Hepatocyte (in vitro differentiated cells): ENCODE results near the gene GLYATL1B. TPM values are rescaled to one million over a fixed set of nuclear protein-coding genes. Genes with fewer than 3 reads are reported as not detected.
"Not testable (repeated sequence)": the region's sequence is repeated elsewhere in the genome, so short reads cannot be mapped to it uniquely, and the experiment has no call there.

Experiments used
- DNase-seq: peaks from one replicate; pipeline ENCODE4 v3.0.0-alpha.2; 2016; ENCODE audit warnings: low spot score
- H2AFZ ChIP-seq: fragments of 200-600 bp; sonication (generic); 2 replicates; pipeline ENCODE4 v1.6.0; 2016; ENCODE audit warnings: antibody characterized with exemption, mild to moderate bottlenecking
- H3K27ac ChIP-seq: fragments of 200-600 bp; sonication (generic); 2 replicates; pipeline ENCODE4 v1.5.1; 2016; ENCODE audit warnings: mild to moderate bottlenecking
- H3K27me3 ChIP-seq: fragments of 200-600 bp; sonication (generic); 2 replicates; pipeline ENCODE4 v1.6.1; 2016
- H3K36me3 ChIP-seq: fragments of 200-600 bp; sonication (generic); replicated peaks from 2 replicates; pipeline ENCODE4 v1.5.1; 2016; ENCODE audit warnings: low read depth; ENCODE audit not compliant: insufficient read depth
- H3K4me1 ChIP-seq: fragments of 200-600 bp; sonication (generic); 2 replicates; pipeline ENCODE4 v1.5.1; 2016; ENCODE audit warnings: mild to moderate bottlenecking, moderate library complexity; ENCODE audit not compliant: insufficient read depth
- H3K4me2 ChIP-seq: fragments of 200-600 bp; sonication (generic); 2 replicates; pipeline ENCODE4 v1.6.0; 2016
- H3K4me3 ChIP-seq: fragments of 200-600 bp; sonication (generic); 2 replicates; pipeline ENCODE4 v1.5.1; 2016; ENCODE audit warnings: mild to moderate bottlenecking
- H3K79me2 ChIP-seq: fragments of 200-600 bp; sonication (generic); 2 replicates; pipeline ENCODE4 v1.6.0; 2017; ENCODE audit warnings: mild to moderate bottlenecking
- H3K9me2 ChIP-seq: fragments of 200-600 bp; sonication (generic); replicated peaks from 2 replicates; pipeline ENCODE4 v1.6.0; 2017; ENCODE audit warnings: mild to moderate bottlenecking; ENCODE audit not compliant: insufficient read depth
- H3K9me3 ChIP-seq: fragments of 200-600 bp; sonication (generic); 2 replicates; pipeline ENCODE4 v1.5.1; 2016; ENCODE audit warnings: low read depth, mild to moderate bottlenecking
- H4K20me1 ChIP-seq: fragments of 200-600 bp; sonication (generic); 2 replicates; pipeline ENCODE4 v1.6.0; 2016; ENCODE audit warnings: mild to moderate bottlenecking; ENCODE audit not compliant: insufficient read depth, poor library complexity, severe bottlenecking
- EZH2 ChIP-seq: fragments of 200-600 bp; sonication (generic); IDR thresholded peaks from 2 replicates; pipeline ENCODE4 v1.6.1; 2016; ENCODE audit warnings: antibody characterized with exemption, mild to moderate bottlenecking, borderline replicate concordance
- EZH2phosphoT487 ChIP-seq: fragments of 200-600 bp; sonication (generic); IDR thresholded peaks from one replicate; pipeline ENCODE4 v1.6.1; 2018; ENCODE audit warnings: antibody characterized with exemption, mild to moderate bottlenecking, low read depth, moderate library complexity; ENCODE audit not compliant: unreplicated experiment, severe bottlenecking
- WGBS: methylation state at CpG from one replicate; pipeline ENCODE4 v1.1.6; 2016; ENCODE audit warnings: low lambda C conversion rate; ENCODE audit errors: missing lambda C conversion rate; 5-methylcytosine and 5-hydroxymethylcytosine counted together
- polyA plus RNA-seq: library from polyadenylated mRNA; unstranded; fragments of >200 nt; fragmentation: Nextera tagmentation; extraction: Ambion mirVana; gene quantifications from 2 replicates; pipeline ENCODE4 v1.2.1, GENCODE V29; 2016
- total RNA-seq: library from RNA; depleted of rRNA; stranded (reverse); fragments of >200 nt; gene quantifications from 2 replicates; pipeline ENCODE4 v1.2.3, GENCODE V29; 2014
- TF ChIP-seq, protein P1 (sequence below): fragments of 200-600 bp; sonication (generic); IDR thresholded peaks from 2 replicates; pipeline ENCODE4 v1.5.1; 2016; ENCODE audit warnings: antibody characterized with exemption, mild to moderate bottlenecking; ENCODE audit not compliant: poor library complexity

The GLYATL1B gene
- total and polyA plus RNA-seq, 2 experiments from 2014 or later: 0.28 TPM; not detected in 1

DNA sequence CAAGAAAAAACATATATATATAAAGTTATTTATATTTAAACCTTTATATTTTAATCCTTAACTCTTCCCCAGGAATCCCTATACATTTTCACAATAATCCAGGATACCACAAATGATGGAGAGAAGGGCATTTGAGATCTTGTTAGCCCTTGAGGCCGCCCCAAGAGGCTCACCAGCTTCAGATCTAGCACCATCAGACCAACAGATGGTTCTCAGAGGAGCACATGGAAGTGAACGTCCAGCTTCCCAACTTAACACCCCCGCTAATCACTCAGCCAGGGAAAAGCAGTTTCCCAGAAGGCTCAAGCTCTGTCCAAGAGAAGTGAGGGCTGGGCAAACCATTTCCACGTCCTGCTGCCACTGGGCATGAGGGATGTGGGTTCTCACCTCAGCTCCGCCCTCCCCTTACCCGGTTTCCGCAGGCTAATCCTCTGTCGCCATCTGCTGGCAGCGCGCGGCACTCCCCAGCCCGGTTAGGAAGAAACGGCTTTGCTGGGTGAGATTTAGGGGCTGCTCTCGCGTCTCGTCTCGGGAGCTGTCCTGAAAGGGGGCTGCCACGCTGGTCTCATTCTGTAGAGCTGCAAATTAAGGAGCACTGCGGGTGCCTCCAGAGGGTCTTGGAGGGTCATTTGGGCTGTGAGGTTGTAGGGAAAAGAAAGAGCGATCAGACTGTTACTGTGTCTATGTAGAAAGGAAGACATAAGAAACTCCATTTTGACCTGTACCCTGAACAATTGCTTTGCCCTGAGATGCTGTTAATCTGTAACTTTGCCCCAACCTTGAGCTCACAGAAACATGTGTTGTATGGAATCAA lies 49.7 kb downstream of the GLYATL1B start:
- 17% methylated on average over 20 of the region's 20 CpGs for WGBS
- no peaks in the 10 kb centered on the region for H3K4me1 ChIP-seq
- TF ChIP-seq, protein P1, sequence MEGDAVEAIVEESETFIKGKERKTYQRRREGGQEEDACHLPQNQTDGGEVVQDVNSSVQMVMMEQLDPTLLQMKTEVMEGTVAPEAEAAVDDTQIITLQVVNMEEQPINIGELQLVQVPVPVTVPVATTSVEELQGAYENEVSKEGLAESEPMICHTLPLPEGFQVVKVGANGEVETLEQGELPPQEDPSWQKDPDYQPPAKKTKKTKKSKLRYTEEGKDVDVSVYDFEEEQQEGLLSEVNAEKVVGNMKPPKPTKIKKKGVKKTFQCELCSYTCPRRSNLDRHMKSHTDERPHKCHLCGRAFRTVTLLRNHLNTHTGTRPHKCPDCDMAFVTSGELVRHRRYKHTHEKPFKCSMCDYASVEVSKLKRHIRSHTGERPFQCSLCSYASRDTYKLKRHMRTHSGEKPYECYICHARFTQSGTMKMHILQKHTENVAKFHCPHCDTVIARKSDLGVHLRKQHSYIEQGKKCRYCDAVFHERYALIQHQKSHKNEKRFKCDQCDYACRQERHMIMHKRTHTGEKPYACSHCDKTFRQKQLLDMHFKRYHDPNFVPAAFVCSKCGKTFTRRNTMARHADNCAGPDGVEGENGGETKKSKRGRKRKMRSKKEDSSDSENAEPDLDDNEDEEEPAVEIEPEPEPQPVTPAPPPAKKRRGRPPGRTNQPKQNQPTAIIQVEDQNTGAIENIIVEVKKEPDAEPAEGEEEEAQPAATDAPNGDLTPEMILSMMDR: peak; percentile 99
- no peak for TF ChIP-seq EZH2phosphoT487
- peak; percentile 91 for DNase-seq
- no peaks in the 10 kb centered on the region for H4K20me1 ChIP-seq
- no peaks in the 10 kb centered on the region for H3K9me3 ChIP-seq
- H3K4me3 ChIP-seq: no peak overlapping the region
- H3K36me3 ChIP-seq: no peaks in the 10 kb centered on the region
- H3K27me3 ChIP-seq: no peaks in the 10 kb centered on the region
- peak overlapping the region; percentile 85 for H2AFZ ChIP-seq
- H3K27ac ChIP-seq: peak overlapping the region; percentile 88
- H3K4me2 ChIP-seq: peak overlapping the region; percentile 81
- no peaks in the 10 kb centered on the region for H3K9me2 ChIP-seq
- no peaks in the 10 kb centered on the region for H3K79me2 ChIP-seq

DNA sequence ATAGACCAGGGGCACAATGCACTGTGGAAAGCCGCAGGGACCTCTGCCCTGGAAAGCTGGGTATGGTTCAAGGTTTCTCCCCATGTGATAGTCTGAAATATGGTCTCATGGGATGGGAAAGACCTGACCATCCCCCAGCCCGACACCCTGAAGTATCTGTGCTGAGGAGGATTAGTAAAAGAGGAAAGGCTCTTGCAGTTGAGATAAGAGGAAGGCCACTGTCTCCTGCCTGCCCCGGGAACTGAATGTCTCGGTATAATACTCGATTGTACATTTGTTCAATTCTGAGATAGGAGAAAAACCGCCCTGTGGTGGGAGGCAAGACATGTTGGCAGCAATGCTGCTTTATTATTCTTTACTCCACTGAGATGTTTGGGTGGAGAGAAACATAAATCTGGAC lies 50.4 kb downstream of the GLYATL1B start:
- WGBS: 56% methylated on average over 6 of the region's 6 CpGs
- not testable (repeated sequence) for H3K79me2 ChIP-seq, H3K9me3 ChIP-seq, H3K36me3 ChIP-seq, H3K4me1 ChIP-seq, H3K4me3 ChIP-seq, H3K9me2 ChIP-seq, H4K20me1 ChIP-seq, DNase-seq, H3K27me3 ChIP-seq
- peak overlapping the region; percentile 88 for H3K27ac ChIP-seq
- H2AFZ ChIP-seq: peak overlapping the region; percentile 85
- H3K4me2 ChIP-seq: peak overlapping the region; percentile 81

DNA sequence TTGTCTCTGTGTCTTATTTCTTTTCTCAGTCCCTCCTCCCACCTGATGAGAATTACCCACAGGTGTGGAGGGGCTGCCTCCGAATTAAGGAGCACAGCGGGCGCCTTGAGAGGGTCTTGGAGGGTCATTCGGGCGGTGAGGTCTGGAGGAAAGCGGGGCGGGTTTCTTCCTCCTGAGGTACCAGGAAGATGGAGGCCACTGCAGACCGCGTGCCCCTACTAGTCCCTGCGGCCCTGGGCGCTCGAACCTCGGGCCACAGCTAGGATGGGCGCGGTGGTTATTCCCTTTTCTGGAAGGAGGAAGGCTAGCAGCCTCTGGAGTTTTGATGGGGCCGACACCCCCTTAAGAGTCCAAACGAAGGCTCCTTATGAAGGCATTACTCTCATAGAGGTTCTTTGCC lies 51.1 kb downstream of the GLYATL1B start:
- no peaks in the 10 kb centered on the region for H3K9me3 ChIP-seq
- H4K20me1 ChIP-seq: no peaks in the 10 kb centered on the region
- no peaks in the 10 kb centered on the region for H3K27me3 ChIP-seq
- DNase-seq: no peak
- no peaks in the 10 kb centered on the region for H3K9me2 ChIP-seq
- no peaks in the 10 kb centered on the region for H3K36me3 ChIP-seq
- peak overlapping the region; percentile 81 for H3K4me2 ChIP-seq
- peak overlapping the region; percentile 88 for H3K27ac ChIP-seq
- TF ChIP-seq EZH2 (no peak), EZH2phosphoT487 (no peak)
- TF ChIP-seq, protein P1: no peak
- H3K4me3 ChIP-seq: no peak overlapping the region
- H3K4me1 ChIP-seq: no peaks in the 10 kb centered on the region
- 95% methylated on average over 17 of the region's 17 CpGs for WGBS
- peaks cover 6% of the 10 kb centered on the region for H3K79me2 ChIP-seq
- no peak overlapping the region for H2AFZ ChIP-seq

DNA sequence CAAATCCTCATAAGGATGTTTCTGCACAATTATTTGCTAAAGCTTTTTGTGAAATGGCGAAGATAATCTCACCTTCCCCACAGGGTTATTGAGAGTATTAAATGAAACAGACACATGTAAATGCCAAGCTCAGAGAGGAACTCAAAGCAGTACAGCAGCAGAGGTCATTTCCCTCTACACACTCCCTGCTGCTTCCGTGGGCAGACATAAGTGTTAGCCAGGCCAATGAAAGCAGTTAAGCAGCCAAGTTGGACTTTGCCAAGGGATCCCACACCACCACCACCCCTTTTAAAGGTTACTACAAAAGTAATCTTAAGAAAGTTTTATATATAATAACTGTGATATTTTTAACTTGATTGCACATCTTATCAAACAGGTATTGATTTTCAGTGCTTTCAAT lies 52.5 kb downstream of the GLYATL1B start:
- H3K4me2 ChIP-seq: no peak overlapping the region
- H3K79me2 ChIP-seq: peaks cover 6% of the 10 kb centered on the region
- no peaks in the 10 kb centered on the region for H4K20me1 ChIP-seq
- no peak overlapping the region for H3K27ac ChIP-seq
- TF ChIP-seq, protein P1: no peak
- TF ChIP-seq EZH2phosphoT487: no peak
- no peak for TF ChIP-seq EZH2
- H3K4me3 ChIP-seq: no peak overlapping the region
- no peaks in the 10 kb centered on the region for H3K9me3 ChIP-seq
- no peaks in the 10 kb centered on the region for H3K27me3 ChIP-seq
- no peaks in the 10 kb centered on the region for H3K36me3 ChIP-seq
- DNase-seq: no peak
- H3K4me1 ChIP-seq: peaks cover 3% of the 10 kb centered on the region
- no peaks in the 10 kb centered on the region for H3K9me2 ChIP-seq
- no peak overlapping the region for H2AFZ ChIP-seq
- 86% methylated on average over 2 of the region's 2 CpGs for WGBS
